ENCODE data around the gene MRPS10.

DNA sequence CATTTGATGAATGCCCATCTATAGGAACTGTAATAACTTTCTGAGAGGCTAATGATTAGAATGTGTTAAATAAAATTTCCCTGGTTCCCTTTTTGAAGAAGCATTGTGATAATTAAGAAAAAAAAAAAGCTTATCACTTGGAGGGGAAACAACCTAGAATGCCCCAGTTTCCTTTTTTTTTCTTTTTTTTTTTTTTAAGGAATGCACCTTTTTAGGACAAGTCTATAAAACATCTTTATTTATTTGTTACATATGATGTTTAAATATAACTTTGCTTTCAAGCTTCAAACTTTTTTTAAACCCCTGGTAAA, 7.3 kb upstream of the MRPS10 start:
- no peak for TF ChIP-seq POLR2A (IDR thresholded peaks at IDR 0.05)
- TF ChIP-seq, protein P1, sequence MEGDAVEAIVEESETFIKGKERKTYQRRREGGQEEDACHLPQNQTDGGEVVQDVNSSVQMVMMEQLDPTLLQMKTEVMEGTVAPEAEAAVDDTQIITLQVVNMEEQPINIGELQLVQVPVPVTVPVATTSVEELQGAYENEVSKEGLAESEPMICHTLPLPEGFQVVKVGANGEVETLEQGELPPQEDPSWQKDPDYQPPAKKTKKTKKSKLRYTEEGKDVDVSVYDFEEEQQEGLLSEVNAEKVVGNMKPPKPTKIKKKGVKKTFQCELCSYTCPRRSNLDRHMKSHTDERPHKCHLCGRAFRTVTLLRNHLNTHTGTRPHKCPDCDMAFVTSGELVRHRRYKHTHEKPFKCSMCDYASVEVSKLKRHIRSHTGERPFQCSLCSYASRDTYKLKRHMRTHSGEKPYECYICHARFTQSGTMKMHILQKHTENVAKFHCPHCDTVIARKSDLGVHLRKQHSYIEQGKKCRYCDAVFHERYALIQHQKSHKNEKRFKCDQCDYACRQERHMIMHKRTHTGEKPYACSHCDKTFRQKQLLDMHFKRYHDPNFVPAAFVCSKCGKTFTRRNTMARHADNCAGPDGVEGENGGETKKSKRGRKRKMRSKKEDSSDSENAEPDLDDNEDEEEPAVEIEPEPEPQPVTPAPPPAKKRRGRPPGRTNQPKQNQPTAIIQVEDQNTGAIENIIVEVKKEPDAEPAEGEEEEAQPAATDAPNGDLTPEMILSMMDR (IDR thresholded peaks at IDR 0.05) = no peak
